GM18858 (cell line): Measurements from ENCODE around the gene KRTAP5-3.

ENCODE experiments used
- ATAC-seq: cut with Tn5 transposase; IDR thresholded peaks from one replicate; pipeline ENCODE4 v1.9.1; 2021; ENCODE audit not compliant: unreplicated experiment

The KRTAP5-3 gene

DNA sequence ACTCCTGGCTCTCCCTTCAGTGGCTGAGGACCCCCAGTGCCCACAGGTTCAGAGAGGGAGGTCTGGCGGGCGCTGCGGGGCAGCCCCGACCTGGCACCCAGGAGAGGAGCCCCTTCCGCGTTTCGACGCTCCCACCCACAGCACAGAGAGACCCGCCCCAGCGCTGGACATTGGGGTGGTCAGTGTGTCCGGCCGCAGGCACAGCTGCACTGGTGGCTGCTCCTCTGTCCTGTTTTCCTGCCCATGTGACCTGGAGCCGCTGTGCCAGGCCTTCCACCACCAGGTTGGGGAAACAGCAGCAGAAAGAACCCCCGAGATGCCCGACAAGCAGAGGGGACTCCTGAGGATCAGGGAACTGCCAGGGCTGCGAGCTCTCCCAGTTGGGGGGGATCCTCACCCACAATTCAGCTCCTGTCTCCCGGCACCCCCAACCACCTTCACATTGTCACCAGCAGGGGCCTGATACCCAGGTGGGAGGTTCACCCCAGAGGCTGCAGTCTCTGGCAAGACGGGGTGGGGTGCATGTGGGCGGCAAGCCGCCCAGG is 35.0 kb upstream of the KRTAP5-3 start:
- no peak for ATAC-seq

DNA sequence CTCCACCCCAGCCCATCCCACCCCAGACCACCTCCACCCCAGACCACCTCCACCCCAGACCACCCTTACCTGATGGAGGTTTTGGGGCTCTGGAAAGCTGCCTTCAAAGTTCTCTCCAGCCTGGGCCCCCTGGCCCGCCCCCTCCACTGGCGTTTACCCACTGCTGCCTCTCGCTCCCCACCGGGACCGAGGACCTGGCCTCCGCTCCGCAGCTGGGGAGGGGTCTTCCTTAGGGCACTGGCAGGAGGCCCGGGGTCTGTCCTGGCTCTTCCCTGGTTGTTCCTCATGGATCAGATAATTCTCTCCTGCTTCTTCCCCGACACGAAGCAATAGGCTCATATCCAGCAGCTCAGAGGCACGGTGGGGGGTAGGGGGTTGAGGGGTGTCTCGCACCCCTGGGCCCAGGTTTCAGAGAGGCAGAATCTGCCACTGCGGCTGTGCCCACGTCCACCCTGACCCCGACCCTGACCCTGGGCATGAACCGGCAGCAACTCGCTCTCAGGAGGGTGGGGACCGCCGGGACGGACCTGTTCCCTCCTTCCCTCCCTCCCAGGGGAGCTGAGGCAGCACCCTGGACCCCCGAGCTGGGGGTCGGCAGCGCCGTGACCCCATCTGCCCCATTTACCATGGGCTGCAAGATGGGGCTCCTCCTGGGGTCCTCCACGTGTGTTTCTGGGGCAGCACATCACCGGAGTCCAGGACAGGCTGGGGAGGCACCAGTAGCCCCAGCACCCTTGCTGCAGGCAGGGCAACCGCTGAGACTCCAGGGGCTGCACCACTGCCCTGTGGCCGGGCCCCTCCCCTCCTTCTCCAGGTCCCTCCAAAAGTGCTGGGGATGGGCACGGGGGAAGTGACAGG is 34.3 kb upstream of the KRTAP5-3 start:
- no peak for ATAC-seq

DNA sequence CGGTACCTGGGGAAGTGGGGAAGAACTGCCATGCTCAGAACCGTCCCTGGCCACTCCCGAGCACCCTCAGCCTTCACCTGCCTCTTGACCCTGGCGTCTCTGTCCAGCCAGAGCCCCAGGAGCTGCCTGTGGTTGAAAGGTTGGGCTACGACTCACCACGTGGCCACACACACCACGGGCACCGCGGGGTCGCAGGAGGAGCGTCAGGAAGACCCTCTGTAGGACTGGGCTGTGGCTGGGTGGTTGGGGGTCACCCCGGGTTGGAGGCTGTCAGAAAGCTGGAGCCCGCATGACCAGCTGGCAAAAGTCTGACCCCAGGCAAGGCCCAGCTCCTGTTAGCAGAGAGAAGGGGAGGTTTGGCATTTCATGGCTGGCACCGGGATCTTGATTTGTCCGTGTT is 32.8 kb upstream of the KRTAP5-3 start:
- no peak for ATAC-seq

DNA sequence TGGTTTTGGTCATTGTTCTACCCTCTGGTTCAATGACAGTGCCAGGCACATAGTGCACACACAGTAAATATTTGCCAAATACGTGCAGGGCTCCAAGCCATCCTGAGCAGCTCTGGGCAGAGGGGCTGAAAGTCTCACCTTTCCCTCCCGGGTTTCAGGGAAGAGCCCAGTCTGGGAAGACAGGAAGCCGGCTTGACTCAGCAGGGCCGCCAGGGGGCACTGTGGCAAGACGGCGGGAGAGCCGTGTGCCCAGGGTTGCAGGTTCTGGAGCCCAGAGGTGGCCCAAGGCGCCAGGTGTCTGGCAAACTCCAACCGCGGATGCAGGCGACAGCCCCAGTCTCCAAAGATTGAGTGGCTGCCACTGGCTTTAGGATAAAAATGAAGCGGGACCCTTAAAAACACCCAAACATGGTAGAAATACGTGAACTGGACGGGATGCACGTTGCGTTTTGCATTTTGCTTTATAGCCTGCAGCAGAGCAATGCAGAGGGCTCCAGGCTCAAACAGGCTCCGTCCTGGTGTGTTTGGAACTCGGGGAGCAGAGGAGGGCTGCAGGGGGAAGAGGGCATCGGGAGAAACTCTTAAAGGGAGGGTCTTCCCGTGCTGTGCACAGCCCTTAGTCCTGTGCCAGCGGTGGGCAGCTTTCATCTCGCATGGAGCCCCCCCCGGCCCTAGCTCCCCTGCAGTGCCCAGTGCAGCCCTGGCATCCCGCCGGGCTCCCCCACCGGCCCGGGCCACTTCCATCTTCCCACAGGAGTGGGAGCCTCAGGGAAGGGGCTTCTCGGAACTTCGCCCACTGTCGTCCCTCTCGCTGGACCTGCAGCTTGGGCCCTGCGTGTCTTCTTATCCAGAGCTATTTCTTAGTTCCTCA is 32.0 kb upstream of the KRTAP5-3 start:
- ATAC-seq, result no peak

DNA sequence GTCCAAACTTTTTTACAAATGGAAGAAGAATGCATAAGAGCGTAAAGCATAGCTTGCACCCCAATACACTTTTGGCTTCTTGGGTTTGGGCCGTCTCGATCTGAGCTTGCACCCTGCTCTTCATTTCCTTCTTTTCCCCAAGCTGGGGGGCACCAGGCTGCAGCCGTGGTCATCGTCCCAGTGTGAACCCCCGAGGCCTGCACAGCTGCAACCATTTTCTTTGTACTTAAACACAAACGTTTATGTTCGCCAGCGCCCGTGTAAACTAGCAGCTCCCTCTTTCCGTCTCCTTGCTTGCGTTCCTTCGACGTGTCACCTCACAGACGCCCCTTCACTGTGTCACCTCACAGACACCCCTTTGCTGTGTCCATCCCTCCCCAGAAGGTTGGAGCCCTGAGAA is 31.4 kb upstream of the KRTAP5-3 start:
- no peak for ATAC-seq

DNA sequence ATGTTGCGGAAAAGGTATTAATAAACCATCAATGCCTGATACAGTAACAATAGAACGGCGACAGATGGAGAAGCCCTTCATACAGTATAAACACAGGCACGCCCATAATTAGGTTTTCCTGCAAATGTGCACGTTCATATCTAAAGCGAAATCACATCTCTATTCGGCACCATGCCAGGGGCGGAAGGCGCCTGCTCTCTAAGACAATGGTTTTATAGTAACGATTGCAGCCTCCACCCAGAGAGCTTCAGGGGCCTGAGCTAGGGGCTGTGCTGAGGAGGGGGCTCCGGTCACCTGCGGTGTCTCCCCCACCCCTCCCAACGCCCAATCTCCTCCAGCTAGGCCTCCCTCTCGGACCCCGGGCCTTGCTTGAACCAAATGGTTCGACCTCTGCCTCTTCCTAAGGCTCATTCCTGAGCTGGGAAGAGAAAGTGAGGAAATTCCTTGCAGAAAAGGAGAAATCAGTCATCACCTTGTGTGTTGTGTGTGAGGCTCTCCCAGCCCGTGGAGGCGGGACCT is 30.9 kb upstream of the KRTAP5-3 start:
- ATAC-seq, result no peak

DNA sequence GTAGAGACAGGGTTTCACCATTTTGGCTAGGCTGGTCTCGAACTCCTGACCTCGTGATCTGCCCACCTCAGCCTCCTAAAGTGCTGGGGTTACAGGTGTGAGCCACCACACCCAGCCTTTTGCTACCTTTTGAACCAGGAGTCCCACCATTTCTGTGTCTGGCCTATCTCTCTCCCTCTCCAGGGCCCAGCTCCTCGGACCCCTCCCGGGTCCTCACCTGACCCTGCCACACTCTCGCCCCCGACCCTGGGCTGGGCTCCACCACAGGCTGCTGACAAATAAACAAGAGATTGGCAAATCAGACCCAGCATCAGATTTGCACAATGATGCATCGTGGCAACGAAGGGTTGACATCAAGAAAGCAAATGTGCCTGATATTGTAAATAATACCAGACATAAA is 30.1 kb upstream of the KRTAP5-3 start:
- ATAC-seq, result no peak

DNA sequence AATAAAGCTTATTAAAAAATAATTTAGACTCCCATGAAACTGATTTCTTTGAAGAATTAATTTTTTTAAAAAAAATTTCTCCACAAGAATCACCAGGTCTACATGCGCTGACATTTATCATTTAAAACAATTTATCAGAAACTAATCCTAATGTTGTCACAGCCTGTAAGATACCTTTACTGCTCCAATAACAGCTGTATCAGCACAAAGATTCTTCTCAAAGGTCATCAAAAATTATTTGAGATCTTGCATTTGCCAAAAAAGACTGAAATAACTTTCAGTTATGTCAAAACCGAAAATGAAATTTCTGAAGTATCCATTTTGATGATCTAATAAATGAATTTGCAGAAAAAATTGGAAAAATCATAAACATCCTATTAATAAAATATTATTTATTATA is 29.4 kb upstream of the KRTAP5-3 start:
- ATAC-seq, result no peak

DNA sequence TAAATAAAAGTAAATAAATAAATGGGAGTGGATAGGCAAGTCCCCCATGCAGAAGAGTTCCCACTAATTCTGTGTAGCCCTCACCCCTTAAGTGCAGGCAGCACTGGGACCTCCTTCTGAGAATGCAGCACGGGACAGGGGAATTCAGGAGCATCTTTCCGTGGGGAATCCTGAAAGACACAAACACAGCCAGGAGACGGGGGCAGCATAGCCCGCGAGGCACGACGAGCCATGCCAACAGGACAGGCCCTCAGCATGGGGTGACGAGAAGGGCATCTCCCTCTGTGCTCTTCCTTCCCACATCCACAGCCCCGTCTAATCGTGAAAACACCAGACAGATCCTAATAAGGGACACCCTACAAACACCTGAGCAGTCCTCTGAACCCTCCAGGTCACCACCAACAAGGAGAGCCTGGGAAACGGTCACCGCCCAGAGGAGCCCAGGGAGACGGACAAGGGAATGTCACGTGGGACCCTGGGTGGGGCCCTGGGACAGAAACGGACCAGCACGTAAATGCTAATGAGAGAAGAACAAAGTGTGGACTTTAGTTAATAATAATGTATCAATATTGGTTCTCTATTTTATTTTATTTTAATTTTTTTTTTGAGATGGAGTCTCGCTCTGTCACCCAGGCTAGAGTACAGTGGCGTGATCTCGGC is 28.2 kb upstream of the KRTAP5-3 start:
- no peak for ATAC-seq

DNA sequence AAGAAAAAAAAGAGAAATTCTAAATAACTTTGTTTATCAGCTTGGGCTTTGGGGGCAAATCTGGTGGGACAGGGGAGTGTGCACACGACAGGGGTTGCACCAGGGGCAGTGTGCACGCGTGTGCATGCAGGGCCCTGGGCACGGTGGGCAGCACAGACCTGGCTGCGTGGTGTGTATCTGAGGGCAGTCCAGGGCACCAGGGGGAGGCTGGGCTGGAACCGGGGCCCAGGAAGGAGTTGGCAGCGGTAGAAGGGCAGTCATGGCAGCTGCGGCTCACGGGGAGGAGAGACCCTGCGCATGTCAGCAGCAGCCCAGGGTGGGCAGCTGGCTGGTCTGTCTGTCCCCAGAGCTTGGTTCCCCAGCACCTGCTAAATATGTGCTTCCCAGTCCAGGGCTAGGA is 25.6 kb upstream of the KRTAP5-3 start:
- ATAC-seq, result no peak

DNA sequence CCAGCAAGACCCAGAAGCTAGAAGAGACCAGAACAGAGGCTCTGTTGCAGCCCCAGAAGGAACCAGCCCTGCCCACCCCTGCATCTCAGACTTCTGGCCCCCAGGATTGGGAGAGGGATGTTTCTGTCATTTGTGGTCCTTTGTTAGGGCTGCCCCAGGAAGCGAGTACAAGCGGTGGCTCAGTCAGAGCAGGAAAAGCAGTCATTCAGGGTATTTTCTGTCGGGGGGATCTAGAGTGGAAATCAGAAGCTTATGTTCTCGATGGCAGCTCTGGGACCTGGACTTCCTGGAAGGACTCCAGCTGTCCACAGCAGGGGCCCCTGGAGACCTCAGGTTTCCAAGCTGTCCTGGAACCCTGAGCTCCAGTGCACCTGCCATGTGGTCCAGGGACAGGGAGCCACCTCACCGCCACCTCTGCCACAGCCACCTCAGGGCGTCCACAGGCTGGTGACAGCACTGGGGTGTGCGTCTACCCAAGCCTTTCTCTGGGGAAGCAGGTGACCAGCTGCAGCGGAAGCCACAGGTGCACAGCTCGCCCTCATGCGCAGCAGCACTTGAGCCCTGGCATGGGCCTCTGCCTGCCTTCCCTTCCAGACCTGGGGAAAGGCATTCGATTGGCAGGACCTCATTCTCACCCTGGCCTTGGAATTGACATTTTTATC is 23.9 kb upstream of the KRTAP5-3 start:
- no peak for ATAC-seq

DNA sequence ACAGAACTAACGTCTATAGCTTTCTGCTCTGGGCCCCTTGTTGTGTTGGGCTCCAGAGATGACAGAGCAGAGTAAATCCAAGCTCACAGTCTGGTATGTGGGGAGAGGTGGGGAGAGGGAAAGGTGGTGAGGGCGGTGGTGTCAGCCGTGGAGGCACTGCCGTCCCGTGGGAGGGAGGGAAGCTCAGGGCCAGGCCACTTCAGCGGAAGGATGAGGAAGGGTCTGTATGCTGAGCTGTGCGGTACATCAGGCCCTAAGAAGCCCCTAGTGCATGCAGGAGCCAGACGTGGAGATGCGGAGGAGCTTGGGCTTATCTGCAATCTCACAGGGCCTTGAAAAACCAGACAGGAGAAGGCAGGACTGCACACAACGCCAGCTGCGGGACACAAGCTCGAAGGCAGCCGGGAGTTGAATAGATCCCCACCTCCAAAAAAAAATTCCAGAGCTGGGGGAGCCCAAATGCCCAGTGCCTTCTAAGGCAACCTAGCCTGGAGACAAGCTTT is 22.9 kb upstream of the KRTAP5-3 start:
- no peak for ATAC-seq

DNA sequence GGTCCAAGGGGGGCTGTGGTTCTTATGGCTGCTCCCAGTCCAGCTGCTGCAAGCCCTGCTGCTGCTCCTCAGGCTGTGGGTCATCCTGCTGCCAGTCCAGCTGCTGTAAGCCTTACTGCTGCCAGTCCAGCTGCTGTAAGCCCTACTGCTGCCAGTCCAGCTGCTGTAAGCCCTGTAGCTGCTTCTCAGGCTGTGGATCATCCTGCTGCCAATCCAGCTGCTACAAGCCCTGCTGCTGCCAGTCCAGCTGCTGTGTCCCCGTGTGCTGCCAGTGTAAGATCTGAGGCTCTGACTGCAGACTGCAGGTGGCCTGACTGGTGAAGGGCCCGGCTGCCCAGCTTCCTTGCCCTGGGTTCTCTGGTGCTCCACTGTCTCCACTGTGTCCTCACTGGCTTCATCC is 22.0 kb upstream of the KRTAP5-3 start:
- no peak for ATAC-seq

DNA sequence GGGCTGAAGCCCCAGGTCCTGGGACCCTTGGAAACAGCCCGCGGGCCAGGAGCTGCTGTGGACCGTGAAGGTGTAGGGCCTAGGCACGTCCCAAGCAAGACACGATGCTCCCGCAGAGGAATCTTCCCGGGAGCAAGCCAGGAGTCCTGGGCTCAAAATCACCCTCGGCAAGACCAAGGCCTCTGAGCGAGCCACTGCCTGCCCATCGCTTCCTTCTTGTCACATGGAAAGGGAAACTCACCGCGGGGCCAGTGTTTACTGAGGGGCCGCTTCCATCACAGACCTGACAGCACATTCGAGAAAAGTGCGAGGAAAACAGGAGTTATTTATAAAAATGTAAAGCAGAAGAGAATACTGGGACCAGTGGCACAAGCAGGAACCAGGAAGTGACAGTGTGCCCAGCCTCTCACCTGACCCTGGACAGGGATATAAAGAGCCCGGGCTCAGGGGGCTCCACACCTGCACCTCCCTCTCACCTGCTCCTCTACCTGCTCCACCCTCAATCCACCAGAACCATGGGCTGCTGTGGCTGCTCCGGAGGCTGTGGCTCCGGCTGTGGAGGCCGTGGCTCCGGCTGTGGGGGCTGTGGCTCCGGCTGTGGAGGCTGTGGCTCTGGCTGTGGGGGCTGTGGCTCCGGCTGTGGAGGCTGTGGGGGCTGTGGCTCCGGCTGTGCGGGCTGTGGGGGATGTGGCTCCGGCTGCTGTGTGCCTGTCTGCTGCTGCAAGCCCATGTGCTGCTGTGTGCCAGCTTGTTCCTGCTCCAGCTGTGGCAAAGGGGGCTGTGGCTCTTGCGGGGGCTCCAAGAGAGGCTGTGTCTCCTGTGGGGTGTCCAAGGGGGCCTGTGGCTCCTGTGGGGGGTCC is 21.3 kb upstream of the KRTAP5-3 start, which contains the start of gene KRTAP5-5:
KRTAP5-5 (plus strand) TSS at position 450 of the 860 bp plus-strand sequence; CDS start at position 516, 66 bp downstream.
- ATAC-seq, result no peak

DNA sequence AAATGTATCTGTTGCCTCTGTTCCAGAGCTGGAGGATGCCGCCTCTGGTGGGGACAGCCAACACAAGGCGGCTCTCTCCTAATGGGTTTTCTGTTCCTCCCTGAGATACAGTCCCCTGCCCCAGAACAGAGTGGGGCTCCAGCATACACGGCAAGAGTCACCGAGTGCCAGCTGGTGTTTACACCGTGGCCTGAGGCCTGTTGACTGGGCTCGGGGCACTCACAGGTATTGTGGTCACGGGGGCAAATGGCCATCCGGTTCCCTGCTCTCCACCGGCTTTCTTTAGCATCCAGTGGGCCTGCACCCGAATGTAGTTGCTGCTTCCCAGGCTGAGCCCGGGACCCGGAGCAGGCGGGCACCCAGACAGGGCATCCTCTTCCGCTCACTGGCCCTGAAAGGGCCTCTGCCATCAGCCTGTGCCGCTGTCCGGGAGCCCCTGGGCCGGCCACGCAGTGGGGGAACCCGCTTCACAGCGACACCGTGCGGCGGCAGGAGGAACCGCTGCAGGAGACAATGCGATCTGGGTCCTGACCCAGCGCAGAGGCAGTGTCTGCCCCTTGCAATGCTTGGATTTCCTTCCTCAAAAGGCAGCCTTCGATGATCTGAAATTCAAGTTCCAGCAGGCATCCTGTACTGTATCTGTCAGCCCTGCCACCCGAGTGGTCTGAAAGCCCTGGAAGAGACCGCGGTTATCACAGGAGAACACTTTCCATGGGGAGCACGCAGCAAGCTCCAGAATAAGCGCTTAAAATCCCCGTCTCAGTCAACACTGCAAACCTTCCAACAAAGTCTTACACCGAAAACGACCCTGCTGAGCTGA is 20.5 kb upstream of the KRTAP5-3 start:
- ATAC-seq, result no peak

DNA sequence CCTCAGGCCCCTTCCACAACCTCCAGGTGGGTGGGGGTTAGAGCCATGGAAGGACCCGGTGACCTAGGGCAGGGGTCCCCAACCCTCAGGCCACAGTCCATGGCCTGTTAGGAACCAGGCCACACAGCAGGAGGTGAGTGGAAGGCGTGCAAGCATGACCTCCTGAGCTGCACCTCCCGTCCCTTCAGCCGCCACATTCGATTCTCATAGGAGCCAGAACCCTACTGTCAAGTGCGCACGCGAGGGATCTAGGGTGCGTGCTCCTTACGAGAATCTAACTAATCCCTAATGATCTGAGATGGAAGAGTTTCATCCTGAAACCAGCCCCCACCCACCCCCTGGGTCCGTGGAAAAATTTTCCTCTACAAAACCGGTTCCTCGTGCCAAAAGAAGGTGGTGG is 17.3 kb upstream of the KRTAP5-3 start:
- no peak for ATAC-seq

DNA sequence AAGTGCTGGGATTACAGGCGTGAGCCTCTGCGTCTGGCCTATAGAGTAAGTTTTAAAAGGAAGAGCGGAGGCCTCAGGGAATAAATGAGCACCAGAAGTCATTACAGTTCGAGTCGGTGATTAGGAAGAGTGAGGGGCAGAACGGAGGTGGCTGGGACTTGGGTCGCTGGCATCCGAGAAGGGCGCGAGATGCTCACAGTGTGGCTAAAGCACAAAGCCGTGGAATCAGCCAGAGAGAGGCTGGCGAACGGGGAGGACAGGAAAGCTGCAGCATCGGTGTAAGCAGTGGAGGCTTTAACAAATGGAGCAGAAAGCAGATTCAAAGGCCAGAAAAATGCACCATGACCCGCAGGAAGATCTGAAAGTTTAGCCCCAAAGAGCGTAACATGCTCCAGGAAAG is 16.4 kb upstream of the KRTAP5-3 start:
- ATAC-seq, result no peak

DNA sequence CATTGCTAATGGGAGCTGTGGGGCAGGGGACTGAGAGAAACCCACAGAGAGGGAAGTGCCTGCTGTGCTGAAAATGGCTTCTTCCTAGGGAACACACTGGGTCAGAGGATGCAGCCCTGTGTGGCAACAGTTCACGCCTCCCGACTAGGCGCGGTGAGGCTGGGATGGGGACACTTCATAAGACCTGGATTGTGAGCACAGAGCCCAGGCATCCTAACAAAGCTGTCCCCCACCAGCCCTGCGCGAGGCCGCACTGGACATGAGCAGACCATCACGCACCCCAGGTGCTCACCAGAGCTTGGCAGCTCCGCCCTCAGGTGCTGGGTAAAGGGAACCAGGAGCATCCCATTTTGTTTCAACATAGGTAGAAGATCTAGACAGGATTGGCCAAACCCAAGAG is 15.5 kb upstream of the KRTAP5-3 start:
- no peak for ATAC-seq
